Mesothelial cell of epicardium (in vitro differentiated cells): Measurements from ENCODE around the gene LYSET. TPM values are rescaled to one million over a fixed set of nuclear protein-coding genes. Genes with fewer than 3 reads are reported as not detected.
"Not testable (repeated sequence)": the region's sequence is repeated elsewhere in the genome, so short reads cannot be mapped to it uniquely, and the experiment has no call there.

ENCODE experiments used
- DNase-seq, 2 experiments: peaks; one replicate each; pipeline ENCODE4 v3.0.0; 2021; ENCODE audit warnings: low spot score in 2 of 2; ENCODE audit not compliant: unreplicated experiment in 2 of 2
- H3K27ac Mint-ChIP-seq: 2 replicates; pipeline ENCODE4 v1.8.0; 2021; ENCODE audit warnings: mixed read lengths
- H3K27me3 Mint-ChIP-seq: 2 replicates; pipeline ENCODE4 v1.8.0; 2021; ENCODE audit warnings: low read depth, mixed read lengths
- H3K36me3 Mint-ChIP-seq: 2 replicates; pipeline ENCODE4 v1.8.0; 2021; ENCODE audit warnings: mixed read lengths
- H3K4me1 Mint-ChIP-seq: 2 replicates; pipeline ENCODE4 v1.8.0; 2021; ENCODE audit warnings: mixed read lengths
- H3K4me3 Mint-ChIP-seq: 2 replicates; pipeline ENCODE4 v1.8.0; 2021; ENCODE audit warnings: mild to moderate bottlenecking, moderate library complexity, mixed read lengths
- H3K9me3 Mint-ChIP-seq: 2 replicates; pipeline ENCODE4 v1.8.0; 2021; ENCODE audit warnings: mixed read lengths
- CTCF ChIP-seq: fragments of 200-600 bp; sonication (generic); IDR thresholded peaks from one replicate; pipeline ENCODE4 v1.5.0; 2021; ENCODE audit warnings: antibody characterized with exemption; ENCODE audit not compliant: unreplicated experiment
- total RNA-seq: library from RNA; stranded (reverse); gene quantifications from 3 replicates; pipeline ENCODE4 v1.2.1, GENCODE V29; 2021

The LYSET gene
- total RNA-seq, 1 donor from 2014 or later = 13.7 TPM

GRCh38 chr14:93163564-93163963, 21.6 kb upstream of the LYSET start:
- no peak for TF ChIP-seq CTCF
- no peaks in the 10 kb centered on the region for H3K36me3 Mint-ChIP-seq
- DNase-seq = no peak
- no peaks in the 10 kb centered on the region for H3K4me1 Mint-ChIP-seq
- H3K9me3 Mint-ChIP-seq = no peaks in the 10 kb centered on the region
- H3K27ac Mint-ChIP-seq = no peak overlapping the region
- no peak overlapping the region for H3K4me3 Mint-ChIP-seq
- H3K27me3 Mint-ChIP-seq = no peaks in the 10 kb centered on the region

GRCh38 chr14:93165271-93166265, 19.5 kb upstream of the LYSET start:
- H3K4me1 Mint-ChIP-seq, H3K27me3 Mint-ChIP-seq, H3K27ac Mint-ChIP-seq, H3K9me3 Mint-ChIP-seq, H3K36me3 Mint-ChIP-seq, DNase-seq, H3K4me3 Mint-ChIP-seq: not testable (repeated sequence)

GRCh38 chr14:93168610-93169009, 16.5 kb upstream of the LYSET start:
- not testable (repeated sequence) for H3K27ac Mint-ChIP-seq, H3K9me3 Mint-ChIP-seq, H3K4me1 Mint-ChIP-seq, H3K36me3 Mint-ChIP-seq, DNase-seq, H3K27me3 Mint-ChIP-seq, H3K4me3 Mint-ChIP-seq

GRCh38 chr14:93169619-93170018, 15.5 kb upstream of the LYSET start:
- not testable (repeated sequence) for H3K4me1 Mint-ChIP-seq, DNase-seq, H3K9me3 Mint-ChIP-seq, H3K27ac Mint-ChIP-seq, H3K4me3 Mint-ChIP-seq, H3K27me3 Mint-ChIP-seq, H3K36me3 Mint-ChIP-seq

- not testable (repeated sequence) for H3K9me3 Mint-ChIP-seq, H3K4me1 Mint-ChIP-seq, H3K36me3 Mint-ChIP-seq, H3K27me3 Mint-ChIP-seq, H3K4me3 Mint-ChIP-seq, DNase-seq, H3K27ac Mint-ChIP-seq
These were observed 15.0 kb upstream of the LYSET start for GRCh38 chr14:93170141-93170540.

- H3K4me1 Mint-ChIP-seq = peaks cover 3% of the 10 kb centered on the region
- no peaks in the 10 kb centered on the region for H3K36me3 Mint-ChIP-seq
- H3K27me3 Mint-ChIP-seq = peaks cover 2% of the 10 kb centered on the region
- H3K4me3 Mint-ChIP-seq = no peak overlapping the region
- no peaks in the 10 kb centered on the region for H3K9me3 Mint-ChIP-seq
- DNase-seq = no peak
- no peak for TF ChIP-seq CTCF
- no peak overlapping the region for H3K27ac Mint-ChIP-seq
These were observed 13.7 kb upstream of the LYSET start for GRCh38 chr14:93171376-93171775.

GRCh38 chr14:93173943-93174395, 11.1 kb upstream of the LYSET start:
- H3K27me3 Mint-ChIP-seq = peaks cover 2% of the 10 kb centered on the region
- H3K27ac Mint-ChIP-seq = no peak overlapping the region
- DNase-seq = no peak
- no peaks in the 10 kb centered on the region for H3K9me3 Mint-ChIP-seq
- peaks cover 3% of the 10 kb centered on the region for H3K4me1 Mint-ChIP-seq
- no peak overlapping the region for H3K4me3 Mint-ChIP-seq
- no peak for TF ChIP-seq CTCF
- no peaks in the 10 kb centered on the region for H3K36me3 Mint-ChIP-seq

- H3K36me3 Mint-ChIP-seq, H3K27me3 Mint-ChIP-seq, H3K27ac Mint-ChIP-seq, H3K4me1 Mint-ChIP-seq, H3K4me3 Mint-ChIP-seq, H3K9me3 Mint-ChIP-seq, DNase-seq: not testable (repeated sequence)
These were observed 10.4 kb upstream of the LYSET start for GRCh38 chr14:93174731-93175130.
